RWPE1 (cell line): ENCODE measurements around the gene WASHC1.
"Not testable (repeated sequence)": the region's sequence is repeated elsewhere in the genome, so short reads cannot be mapped to it uniquely, and the experiment has no call there.

Source experiments
- CTCF ChIA-PET: fragments of 350-600 bp; sonication (Branson Sonifier 250); formaldehyde crosslinking; extraction: SDS; loops from one replicate; lab custom pipeline; 2021; lab: Yijun Ruan, JAX
- POLR2A ChIA-PET: fragments of 400-600 bp; formaldehyde crosslinking; extraction: SDS; loops from one replicate; lab custom pipeline; 2020; ENCODE audit warnings: antibody characterized with exemption; ENCODE audit not compliant: low non-redundant PET; lab: Yijun Ruan, JAX
- DNase-seq: peaks from one replicate; pipeline ENCODE4 v3.0.0; 2012; ENCODE audit warnings: low spot score
- H3K27ac ChIP-seq: fragments of 450-650 bp; 2 replicates; pipeline ENCODE4 v1.5.1; 2017

Gene WASHC1

GRCh38 chr9:29356-29755 is at the start of gene WASHC1:
Gene WASHC1, minus strand, starts transcription at chr9:29456. Its CDS starts 4,457 bp downstream, at chr9:24999.
- CTCF ChIA-PET, H3K27ac ChIP-seq, DNase-seq, POLR2A ChIA-PET: not testable (repeated sequence)

GRCh38 chr9:78333-78732 is 49.1 kb upstream of the WASHC1 start:
- POLR2A ChIA-PET, DNase-seq, CTCF ChIA-PET, H3K27ac ChIP-seq: not testable (repeated sequence)

GRCh38 chr9:76389-76788 is 47.1 kb upstream of the WASHC1 start:
- CTCF ChIA-PET: not testable (repeated sequence)

GRCh38 chr9:73900-74525 is 44.8 kb upstream of the WASHC1 start:
- POLR2A ChIA-PET, CTCF ChIA-PET: not testable (repeated sequence)

More at GRCh38 chr9:76389-76788, 47.1 kb upstream of the WASHC1 start:
- DNase-seq, H3K27ac ChIP-seq, POLR2A ChIA-PET: not testable (repeated sequence)

GRCh38 chr9:73076-73899 is 44.0 kb upstream of the WASHC1 start:
- DNase-seq: peak; percentile 0
- H3K27ac ChIP-seq, CTCF ChIA-PET, POLR2A ChIA-PET: not testable (repeated sequence)

More at GRCh38 chr9:73900-74525, 44.8 kb upstream of the WASHC1 start:
- not testable (repeated sequence) for H3K27ac ChIP-seq, DNase-seq

GRCh38 chr9:63031-63629 is 33.9 kb upstream of the WASHC1 start:
- POLR2A ChIA-PET, DNase-seq, CTCF ChIA-PET, H3K27ac ChIP-seq: not testable (repeated sequence)

GRCh38 chr9:52678-53077 is 23.4 kb upstream of the WASHC1 start:
- H3K27ac ChIP-seq, POLR2A ChIA-PET, DNase-seq, CTCF ChIA-PET: not testable (repeated sequence)

- DNase-seq, CTCF ChIA-PET, POLR2A ChIA-PET, H3K27ac ChIP-seq: not testable (repeated sequence)
Observed at GRCh38 chr9:48190-48842, 19.1 kb upstream of the WASHC1 start.

- CTCF ChIA-PET, DNase-seq, POLR2A ChIA-PET, H3K27ac ChIP-seq: not testable (repeated sequence)
Observed at GRCh38 chr9:46639-47271, 17.5 kb upstream of the WASHC1 start.

- DNase-seq, POLR2A ChIA-PET, CTCF ChIA-PET, H3K27ac ChIP-seq: not testable (repeated sequence)
Observed at GRCh38 chr9:46164-46563, 16.9 kb upstream of the WASHC1 start.

GRCh38 chr9:45180-45878 is 16.1 kb upstream of the WASHC1 start:
- DNase-seq, POLR2A ChIA-PET, CTCF ChIA-PET, H3K27ac ChIP-seq: not testable (repeated sequence)

GRCh38 chr9:44416-44815 is 15.2 kb upstream of the WASHC1 start:
- POLR2A ChIA-PET, DNase-seq, H3K27ac ChIP-seq, CTCF ChIA-PET: not testable (repeated sequence)

GRCh38 chr9:43636-44035 is 14.4 kb upstream of the WASHC1 start:
- H3K27ac ChIP-seq, CTCF ChIA-PET, DNase-seq, POLR2A ChIA-PET: not testable (repeated sequence)

GRCh38 chr9:43116-43515 is 13.9 kb upstream of the WASHC1 start:
- POLR2A ChIA-PET, CTCF ChIA-PET, H3K27ac ChIP-seq, DNase-seq: not testable (repeated sequence)

- POLR2A ChIA-PET, DNase-seq, CTCF ChIA-PET, H3K27ac ChIP-seq: not testable (repeated sequence)
Observed at GRCh38 chr9:41819-42218, 12.6 kb upstream of the WASHC1 start.

GRCh38 chr9:41261-41676 is 12.0 kb upstream of the WASHC1 start:
- H3K27ac ChIP-seq, POLR2A ChIA-PET, DNase-seq, CTCF ChIA-PET: not testable (repeated sequence)
